Measurements from ENCODE around the gene CLDN12.
"Not testable (repeated sequence)": the region's sequence is repeated elsewhere in the genome, so short reads cannot be mapped to it uniquely, and the experiment has no call there.

The CLDN12 gene

DNA sequence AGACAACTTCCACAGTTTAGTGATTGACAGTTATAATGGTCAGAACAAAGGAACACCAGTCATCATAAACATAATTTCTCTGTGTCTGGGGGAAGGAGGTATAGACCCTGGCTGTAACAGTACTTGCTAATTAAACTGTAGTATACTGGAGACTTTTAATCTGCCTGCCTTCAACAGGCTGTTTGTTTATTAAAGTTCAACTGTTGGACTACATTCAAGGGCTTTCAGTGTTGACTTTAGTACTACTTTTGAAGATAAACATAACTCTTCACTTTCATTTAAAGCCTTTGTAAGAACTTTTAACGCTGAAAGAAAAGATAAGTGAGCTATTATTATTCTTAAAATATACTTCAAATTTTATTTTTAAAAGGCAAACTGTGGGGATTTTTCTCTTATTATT, 50.7 kb downstream of the CLDN12 start:
- no peak for DNase-seq (ENCODE audit: low read depth)
- no peak for TF ChIP-seq CTCF (IDR thresholded peaks at IDR 0.05; ENCODE audit: insufficient read depth, low read depth, low read length, missing control alignments)
- no peak overlapping the region for H3K4me3 ChIP-seq (ENCODE audit: low read depth, low read length)

DNA sequence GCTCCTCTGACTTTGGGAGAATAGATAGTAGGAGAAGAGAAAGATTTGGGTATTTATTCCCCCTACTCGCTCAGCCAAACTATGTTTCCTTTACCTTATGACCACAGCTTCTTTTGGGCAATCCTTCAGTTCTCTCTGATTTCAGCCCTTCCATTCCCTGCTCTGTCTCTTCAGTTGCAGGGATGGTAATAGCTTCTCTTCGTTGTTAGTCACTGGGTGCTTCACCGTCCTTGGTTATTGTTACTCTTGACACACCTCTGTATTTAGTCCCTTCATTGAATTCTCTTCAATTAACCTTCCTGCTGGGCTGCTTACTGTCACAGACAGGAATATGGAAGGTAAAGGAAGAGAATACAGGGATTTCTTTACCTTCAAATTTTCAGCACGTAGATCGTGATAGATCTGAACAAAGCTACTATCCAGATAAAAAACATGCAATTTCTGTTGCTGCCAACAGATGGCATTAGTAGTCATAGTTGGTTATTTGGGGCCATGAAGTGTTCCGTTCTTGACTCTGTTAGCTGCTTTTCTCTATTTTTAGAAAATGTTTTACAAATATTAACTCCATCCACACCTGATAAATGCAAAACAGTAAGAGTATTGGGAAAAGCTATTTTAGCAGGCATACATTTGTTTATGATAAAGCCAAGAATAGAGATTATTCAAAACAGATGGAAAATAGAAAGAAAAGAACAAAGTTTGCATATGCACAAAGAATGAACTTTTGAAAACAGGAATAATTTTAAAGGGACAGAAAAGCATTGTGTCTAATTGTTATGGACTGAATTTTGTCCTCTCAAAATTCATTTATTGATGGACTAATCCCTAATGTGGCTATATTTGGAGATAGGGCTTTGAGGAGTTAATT, 52.1 kb downstream of the CLDN12 start:
- no peak overlapping the region for H3K4me3 ChIP-seq (ENCODE audit: low read depth, low read length)
- peak; percentile 59 for TF ChIP-seq CTCF (IDR thresholded peaks at IDR 0.05; ENCODE audit: insufficient read depth, low read depth, low read length, missing control alignments)
- DNase-seq (ENCODE audit: low read depth): peak; percentile 48

DNA sequence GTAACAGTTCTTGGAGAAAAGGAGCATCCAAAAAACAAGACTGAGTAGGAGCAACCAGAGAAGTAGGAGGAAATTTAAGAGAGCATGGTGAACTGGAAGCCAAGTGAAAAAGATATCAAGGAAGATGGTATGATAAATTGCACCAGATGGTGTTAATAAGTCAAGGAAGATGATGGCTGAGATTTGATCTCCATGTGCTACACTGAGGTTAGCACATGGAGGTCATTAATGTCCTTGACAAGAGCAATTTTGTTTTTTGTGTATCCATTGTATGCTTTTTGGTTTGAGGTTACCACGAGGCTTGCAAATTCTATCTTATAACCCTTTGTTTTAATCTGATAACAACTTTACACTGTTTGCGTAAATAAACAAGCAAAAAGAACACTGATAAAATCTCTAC, 54.8 kb downstream of the CLDN12 start:
- no peak for DNase-seq (ENCODE audit: low read depth)
- TF ChIP-seq CTCF (IDR thresholded peaks at IDR 0.05; ENCODE audit: insufficient read depth, low read depth, low read length, missing control alignments): no peak
- no peak overlapping the region for H3K4me3 ChIP-seq (ENCODE audit: low read depth, low read length)

DNA sequence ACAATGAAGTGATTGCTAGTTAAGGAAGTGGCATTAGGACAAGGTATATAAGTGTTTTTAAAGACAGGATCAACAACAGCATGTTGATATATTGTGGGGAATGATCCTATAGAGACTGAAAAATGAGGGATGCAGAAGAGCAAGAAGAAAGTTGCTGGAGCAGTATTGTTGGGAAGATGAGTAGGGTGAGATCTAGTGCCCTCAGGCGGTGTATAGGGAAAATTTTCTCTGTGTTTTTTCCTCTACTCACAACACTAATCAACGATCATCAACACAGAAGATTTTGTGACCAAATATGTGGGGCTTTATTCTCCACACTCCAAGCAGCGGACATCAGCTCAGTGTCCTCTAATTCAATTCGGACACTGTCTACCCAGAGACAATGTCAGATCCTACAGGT, 56.6 kb downstream of the CLDN12 start:
- H3K4me3 ChIP-seq (ENCODE audit: low read depth, low read length): no peak overlapping the region
- DNase-seq (ENCODE audit: low read depth): no peak
- TF ChIP-seq CTCF (IDR thresholded peaks at IDR 0.05; ENCODE audit: insufficient read depth, low read depth, low read length, missing control alignments): no peak

DNA sequence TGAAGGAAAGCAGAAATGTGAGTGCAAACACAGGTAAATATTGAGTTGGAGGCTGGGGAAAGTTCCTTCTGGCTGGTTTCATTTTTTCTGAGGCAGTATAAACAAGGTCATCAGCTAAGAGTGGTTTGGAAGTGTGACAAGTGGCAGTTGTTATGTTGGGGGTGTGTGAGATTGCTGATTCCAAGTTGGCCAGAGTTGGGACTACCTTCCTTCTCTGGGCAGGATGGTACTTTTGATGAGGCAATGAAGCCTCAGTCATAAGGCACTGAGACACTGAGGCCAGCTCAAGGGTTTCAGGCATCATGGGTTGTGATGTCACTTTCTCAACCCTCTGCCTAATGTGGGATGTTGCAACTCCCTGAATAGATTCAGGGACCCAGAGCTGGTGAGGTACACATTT, 58.0 kb downstream of the CLDN12 start:
- no peak overlapping the region for H3K4me3 ChIP-seq (ENCODE audit: low read depth, low read length)
- no peak for TF ChIP-seq CTCF (IDR thresholded peaks at IDR 0.05; ENCODE audit: insufficient read depth, low read depth, low read length, missing control alignments)
- no peak for DNase-seq (ENCODE audit: low read depth)

GRCh38 chr7:90463151-90463628, 59.9 kb downstream of the CLDN12 start:
- not testable (repeated sequence) for H3K4me3 ChIP-seq (ENCODE audit: low read depth, low read length)
- DNase-seq (ENCODE audit: low read depth): peak; percentile 5
